NCI-H69 (cell line): ENCODE data around the gene SF3B3.
"Not testable (repeated sequence)": the region's sequence is repeated elsewhere in the genome, so short reads cannot be mapped to it uniquely, and the experiment has no call there.

ENCODE experiments used
- DNase-seq: peaks from one replicate; lab custom pipeline; 2025; lab: John Stamatoyannopoulos, UW

The SF3B3 gene

DNA sequence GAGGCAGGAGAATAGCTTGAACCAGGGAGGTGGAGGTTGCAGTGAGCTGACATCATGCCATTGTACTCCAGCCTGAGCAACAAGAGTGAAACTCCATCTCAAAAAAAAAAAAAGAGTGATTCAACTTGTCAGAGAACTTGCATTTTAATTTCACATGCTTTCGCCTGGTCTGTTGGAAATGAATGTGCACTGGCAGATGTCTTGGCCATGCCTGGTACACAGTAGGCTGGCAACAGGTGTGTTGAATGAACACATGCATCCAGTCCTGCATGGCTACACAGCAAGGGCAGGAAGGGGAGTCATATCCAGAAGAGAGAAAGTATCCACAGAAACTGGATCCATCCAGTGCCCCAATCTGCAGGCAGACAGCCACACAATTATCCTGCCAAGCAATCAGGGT, 11.8 kb upstream of the SF3B3 start:
- no peak for DNase-seq

DNA sequence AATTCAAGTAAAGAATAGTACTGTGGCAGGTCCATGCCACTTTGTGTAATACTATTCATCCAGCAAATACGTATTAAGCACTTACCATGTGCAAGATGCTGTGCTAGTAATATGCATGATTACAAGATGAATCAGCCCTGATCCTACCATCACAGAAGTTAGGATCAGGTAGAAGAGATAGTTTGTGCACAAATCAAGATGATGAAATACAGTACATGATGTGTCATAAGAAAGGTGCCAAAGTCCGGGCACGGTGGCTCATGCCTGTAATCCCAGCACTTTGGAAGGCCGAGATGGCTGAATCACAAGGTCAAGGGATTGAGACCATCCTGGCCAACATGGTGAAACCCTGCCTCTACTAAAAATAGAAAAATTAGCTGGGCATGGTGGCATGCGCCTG, 11.2 kb upstream of the SF3B3 start:
- no peak for DNase-seq

DNA sequence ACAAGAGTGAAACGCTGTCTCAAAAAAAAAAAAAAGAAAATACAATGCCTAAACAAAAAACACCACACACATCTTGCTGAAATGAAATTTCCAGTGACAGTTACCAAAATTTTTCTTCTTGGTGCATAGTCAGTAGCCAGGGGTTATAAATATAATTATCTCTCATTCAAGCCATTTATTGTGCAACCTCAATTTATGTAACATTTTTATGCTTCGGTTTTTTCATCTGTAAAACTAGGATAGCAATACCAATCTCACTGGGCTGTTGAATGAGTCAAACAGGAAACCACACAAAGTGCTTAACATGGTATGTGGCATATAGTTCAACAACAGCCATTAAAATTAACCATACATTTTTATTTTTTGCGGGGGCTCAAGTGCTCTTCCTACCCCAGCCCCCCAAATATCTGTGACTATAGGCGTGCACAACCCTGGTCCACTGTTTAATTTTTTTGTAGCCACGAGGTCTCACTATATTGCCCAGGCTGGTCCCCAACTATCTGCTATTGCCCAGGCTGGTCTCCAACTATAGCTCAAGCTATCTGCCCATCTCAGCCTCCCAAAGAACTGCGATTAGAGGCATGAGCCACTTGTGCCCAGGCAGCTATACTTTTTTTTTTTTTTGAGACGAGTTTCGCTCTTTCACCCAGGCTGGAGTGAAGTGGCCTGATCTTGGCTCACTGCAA, 2.9 kb upstream of the SF3B3 start:
- no peak for DNase-seq

DNA sequence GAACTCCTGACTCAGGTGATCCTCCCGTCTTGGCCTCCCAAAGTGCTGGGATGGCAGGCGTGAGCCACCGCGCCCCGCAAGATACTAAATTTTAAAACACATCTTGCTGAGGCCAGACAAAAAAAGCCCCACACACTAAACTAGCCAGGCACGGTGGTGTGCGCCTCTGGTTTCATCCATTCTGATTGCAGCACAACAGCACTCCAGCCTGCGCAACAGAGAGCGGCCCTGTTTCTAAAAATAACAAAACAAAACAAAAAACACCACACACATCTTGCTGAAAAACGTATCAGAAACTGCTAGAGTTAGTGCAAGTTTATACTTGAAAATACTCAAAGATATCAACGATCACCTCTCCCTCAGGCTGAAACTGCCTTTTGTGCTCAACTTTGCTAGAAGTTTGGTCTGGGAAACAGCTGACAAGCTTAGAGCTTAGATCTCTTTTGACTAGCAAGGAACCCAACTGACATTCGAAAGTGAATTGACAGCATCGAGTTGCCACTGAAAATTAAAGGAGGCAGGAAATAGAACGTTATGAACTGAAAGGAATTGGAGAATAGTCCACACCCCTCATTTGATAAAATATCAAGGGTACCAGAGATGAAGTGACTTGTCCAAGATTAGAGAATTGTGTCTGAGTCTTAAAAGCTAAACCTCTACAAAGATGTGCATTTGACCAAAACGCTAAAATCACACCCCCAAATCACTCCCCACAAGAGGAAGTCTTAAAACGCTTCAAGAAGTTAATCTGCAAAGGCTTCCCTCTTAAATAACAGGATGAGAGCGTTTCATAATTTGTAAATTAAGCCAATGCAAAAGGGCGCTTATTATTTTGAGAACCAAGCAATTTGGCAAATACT, 1.2 kb upstream of the SF3B3 start:
- DNase-seq: no peak

DNA sequence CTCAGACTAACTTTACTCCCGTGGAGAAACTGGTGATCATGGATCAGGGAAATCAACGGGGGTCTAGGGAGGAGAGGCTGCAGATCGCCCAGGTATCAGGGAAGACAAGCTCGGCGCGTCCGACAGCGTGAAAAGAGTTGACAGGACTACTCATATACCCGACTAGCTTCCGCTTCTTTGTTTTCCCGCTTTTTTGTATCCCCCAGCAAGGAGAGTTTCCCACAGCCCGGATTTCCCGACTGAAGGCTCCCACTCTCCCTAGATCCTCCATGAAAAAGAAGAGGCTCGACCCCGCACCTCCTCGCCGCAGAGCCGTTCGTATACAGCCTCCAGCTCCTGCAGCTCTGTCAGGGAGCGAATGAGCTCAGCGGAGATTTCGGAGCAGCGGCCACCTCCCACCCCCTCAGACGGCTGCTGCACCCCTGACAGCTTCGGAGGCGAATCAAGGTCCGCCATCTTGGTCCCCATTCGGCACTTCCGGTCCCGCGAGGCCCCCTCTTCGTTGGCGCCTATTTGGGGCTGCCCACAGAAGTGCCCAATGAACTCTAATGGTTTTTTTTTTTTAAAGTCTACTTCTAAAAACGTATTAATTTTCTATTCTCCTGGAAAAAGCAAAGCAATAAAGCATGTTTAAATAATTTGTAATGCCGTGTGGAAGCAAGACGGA, 407 bp upstream of the SF3B3 start, which contains the start of gene COG4:
COG4 (minus strand) TSS at position 479 of the 667 bp plus-strand sequence; CDS start at position 468, 11 bp downstream.
- peak; percentile 85 for DNase-seq

DNA sequence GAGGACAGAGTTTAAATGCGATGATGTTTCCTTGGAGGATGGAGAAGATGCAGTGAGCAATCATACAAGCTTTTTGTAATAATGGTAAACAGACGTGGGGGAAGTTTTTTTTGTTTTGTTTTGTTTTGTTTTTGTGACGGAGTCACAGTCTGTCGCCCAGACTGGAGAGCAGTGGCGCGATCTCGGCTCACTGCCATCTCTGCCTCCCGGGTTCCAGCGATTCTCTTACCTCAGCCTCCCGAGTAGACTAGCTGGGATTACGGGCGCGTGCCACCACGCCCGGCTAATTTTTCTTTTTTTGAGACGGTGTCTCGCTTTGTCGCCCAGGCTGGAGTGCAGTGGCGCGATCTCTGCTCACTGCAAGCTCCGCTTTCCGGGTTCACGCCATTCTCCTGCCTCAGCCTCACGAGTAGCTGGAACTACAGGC, 796 bp downstream of the SF3B3 start:
- peak; percentile 43 for DNase-seq

DNA sequence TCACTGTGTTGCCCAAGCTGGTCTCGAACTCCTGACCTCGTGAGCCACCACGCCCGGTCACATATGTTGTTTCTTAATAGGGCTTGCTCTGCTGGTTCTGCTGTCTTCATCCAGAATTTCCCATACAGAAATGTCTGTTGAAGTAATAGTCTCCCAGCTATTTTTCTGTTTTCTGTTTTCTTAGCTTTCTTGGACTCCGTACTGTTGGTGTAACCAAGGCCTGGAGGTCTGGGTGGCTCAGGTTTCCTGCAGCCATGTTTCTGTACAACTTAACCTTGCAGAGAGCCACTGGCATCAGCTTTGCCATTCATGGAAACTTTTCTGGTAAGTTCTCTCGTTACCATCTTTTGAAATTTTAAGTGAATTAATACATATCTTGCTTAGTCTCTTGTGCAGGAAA, 2.8 kb downstream of the SF3B3 start:
- no peak for DNase-seq

DNA sequence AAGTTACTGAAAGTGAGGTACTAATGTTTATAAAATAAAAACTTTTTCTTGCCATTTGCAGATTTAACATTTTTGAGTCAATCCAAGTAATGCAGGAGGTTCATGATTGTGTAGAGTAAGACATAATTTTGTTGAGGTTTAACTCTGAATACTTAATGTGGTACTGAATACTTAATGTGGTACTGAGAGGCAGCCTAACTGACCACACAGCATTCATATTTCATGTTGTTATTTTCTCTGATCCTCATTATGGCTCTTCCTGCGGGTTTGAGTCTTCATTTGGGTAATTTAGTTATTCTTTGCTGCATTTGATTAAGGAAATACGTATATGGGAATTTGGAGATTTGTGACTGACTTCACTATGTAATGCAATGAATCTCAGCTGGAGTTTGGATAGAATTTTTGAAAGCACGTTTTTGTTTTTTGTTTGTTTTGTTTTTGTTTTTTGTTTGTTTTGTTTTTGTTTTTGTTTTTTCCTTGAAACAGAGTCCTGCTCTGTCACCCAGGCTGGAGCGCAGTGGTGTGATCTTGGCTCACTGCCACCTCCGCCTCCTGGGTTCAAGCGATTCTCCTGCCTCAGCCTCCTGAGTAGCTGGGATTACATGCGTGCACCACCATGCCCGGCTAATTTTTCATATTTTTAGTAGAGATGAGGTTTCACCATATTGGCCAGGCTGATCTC, 3.8 kb downstream of the SF3B3 start:
- DNase-seq: no peak

DNA sequence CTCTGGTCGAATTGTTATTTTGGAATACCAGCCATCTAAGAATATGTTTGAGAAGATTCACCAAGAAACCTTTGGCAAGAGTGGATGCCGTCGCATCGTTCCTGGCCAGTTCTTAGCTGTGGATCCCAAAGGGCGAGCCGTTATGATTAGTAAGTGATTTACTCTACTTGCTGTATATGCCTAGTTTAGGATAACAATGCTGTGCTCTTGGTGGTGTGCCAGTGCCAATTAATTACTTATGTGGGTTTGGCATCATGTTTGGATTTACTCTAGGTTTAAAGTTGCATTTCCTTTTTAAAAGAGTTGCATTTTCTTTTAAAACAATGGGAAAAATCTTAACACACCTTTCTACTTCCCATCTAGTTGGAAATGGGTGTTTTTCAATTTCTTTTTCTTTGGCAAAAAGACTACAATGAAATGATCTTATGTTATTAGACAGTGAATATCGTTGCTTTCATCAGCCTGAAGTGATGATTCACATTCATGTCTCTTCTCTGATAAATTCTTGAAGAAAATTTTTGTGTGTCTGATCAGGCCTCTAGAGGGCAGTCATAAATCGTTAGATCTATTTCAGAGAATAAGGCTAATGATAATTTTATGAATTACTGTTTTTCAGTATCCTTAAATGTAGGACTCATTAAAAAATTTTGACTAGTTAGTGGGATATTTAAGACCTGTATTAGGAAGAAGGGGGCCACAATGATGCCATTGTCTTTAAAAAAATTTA, 5.6 kb downstream of the SF3B3 start:
- DNase-seq: peak; percentile 18

DNA sequence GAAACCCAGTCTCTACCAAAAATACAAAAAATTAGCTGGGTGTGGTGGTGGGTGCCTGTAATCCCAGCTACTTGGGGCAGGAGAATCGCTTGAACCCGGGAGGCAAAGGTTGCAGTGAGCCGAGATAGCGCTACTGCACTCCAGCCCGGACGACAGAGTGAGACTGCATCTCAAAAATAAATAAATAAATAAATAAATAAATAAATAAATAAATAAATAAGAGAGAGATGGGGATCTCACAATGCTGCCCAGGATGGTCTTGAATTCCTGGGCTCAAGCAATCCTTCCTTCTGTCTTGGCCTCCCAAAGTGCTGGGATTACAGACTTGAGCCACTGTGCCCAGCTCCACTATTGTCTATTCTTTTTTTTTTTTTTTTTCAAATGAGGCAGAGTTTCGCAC, 6.3 kb downstream of the SF3B3 start:
- not testable (repeated sequence) for DNase-seq

DNA sequence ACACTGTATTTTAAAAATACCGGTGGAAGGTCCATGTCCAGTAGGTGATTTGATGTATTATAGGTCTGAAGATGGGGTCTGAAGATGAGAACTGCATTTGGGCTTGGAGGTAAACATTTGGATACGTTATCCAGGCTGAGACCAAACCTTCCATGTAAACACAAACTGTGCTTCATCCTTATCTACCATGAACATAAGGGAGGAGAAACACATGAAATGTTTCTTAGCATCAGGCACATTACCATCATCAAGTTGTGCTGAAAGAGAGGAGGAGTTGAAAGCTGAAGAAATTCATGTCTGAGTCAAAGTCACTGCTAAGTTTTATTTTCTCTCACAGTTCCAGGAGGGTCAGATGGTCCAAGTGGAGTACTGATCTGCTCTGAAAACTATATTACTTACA, 11.4 kb downstream of the SF3B3 start:
- no peak for DNase-seq

DNA sequence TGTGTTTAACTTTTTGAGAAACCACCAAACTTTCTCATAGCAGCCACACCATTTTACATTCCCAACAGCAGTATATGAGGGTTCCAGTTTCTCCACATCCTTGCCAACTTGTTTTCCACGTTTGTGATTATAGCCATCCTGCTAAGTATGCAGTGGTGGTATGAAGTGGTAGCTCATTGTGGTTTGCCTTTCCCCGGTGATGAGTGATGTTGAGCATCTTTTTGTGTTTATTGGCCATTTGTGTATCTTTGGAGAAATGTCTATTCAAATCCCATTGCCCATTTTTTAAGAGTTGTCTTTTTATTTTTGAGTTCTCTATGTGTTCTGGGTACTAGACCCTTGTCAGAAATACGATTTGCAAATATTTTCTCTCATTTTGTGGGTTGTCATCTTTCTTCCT, 17.4 kb downstream of the SF3B3 start:
- no peak for DNase-seq

DNA sequence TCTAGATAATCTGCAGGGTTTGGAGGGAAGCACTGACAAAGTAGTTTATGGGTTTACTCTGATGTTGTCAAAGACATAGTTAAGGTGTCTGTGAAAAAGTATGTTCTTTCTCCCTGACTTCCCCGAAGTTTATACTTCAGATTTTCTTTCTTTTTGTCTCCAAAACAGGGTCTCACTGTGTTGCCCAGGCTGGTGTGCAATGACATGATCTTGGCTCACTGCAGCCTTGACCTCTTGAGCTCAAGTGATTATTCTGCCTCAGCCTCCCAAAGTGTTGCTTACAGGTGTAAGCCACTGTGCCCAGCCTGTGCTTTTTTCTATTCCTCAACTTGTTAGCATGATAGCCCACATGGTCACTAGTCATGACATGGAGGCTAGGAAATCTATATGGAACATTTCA, 20.9 kb downstream of the SF3B3 start:
- no peak for DNase-seq

DNA sequence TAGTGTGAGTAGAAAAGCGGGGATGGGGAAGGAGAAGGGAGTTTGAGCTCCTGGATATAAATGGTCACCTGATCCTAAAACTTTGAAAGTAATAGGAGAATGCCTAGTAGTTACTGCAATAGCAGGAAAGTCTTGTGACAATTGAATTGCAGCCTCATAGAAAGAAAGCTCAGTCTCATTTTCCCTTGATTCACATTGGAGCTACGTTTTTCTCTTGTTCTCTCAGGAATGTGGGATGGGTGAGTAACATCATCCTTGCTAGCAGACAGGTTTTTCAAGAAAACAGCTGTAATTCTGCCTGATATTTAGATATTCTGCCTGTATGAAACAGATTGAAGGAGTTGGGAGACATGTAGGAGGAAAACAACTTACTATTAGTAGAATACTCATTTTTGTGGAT, 25.3 kb downstream of the SF3B3 start:
- DNase-seq: no peak

DNA sequence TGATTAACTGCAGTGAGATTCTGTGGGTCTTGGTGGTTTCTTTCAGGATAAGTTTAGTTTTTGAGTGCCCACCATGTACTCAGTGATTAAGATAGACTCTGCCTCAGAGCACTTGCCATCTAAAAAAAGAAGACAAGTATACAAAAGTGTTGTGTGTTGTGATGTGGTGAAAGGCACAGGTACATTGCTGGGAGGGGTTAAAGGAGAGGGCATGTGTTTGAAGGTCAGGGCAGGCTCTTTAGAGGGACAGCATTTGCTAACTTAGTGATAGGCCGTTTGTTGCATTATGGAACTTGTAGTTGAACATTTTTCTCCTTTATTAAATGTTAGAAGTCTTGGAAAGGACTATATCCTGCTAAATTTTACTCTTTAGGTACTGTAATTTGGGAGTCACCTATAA, 26.5 kb downstream of the SF3B3 start:
- no peak for DNase-seq

DNA sequence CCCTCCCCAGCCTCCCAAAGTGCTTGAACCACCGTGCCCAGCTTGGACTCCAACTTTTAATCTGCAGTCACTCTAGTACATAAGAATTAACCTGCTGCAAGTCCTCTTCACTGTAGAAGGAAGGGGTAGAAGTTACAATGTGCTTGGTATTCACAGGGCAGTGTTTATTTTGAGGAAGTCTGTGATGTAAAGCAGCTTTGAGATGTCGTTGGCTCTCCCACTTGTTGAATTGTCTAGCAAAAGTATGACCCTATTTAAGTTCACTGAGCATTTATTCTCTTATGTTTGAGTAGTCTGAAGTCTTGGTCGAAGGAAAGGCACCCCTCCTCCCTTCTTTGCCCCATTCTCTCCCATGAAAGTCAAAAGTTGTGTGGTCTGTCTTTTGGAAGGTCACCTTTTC, 28.2 kb downstream of the SF3B3 start:
- DNase-seq: no peak

DNA sequence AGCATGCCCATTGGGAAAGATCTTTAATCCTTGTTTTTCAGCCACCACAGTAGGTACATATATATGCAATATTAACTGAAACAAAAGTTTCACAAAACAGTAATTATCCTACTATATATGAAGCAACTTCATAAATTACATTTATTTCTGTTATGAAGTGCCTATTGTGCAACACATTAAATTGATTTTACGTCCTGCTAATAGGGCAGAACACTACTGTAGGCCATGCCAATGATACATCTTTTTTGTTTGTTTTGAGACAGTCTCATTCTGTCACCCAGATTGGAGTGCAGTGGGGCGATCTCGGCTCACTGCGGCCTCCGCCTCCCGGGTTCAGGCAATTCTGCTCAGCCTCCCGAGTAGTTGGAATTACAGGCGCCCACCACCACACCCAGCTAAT, 29.1 kb downstream of the SF3B3 start:
- no peak for DNase-seq

DNA sequence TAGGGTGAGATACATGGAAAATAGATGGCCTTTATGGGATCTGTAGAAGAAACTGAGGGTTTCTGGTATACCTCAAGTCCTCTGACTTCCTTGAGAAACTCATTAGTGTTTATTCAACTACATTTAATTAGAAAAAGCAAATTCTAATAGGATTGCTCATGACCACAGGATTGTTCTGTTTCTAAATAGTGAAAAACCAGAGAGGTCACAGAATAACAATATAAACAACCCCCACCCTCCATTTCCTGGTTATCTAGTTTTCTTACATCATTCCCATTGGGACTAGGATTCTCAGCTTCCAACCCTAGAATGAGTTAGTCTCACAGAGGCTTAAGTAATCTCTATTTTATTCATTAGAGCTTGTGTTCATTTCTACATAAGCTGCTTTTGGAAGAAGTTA, 30.0 kb downstream of the SF3B3 start:
- no peak for DNase-seq

DNA sequence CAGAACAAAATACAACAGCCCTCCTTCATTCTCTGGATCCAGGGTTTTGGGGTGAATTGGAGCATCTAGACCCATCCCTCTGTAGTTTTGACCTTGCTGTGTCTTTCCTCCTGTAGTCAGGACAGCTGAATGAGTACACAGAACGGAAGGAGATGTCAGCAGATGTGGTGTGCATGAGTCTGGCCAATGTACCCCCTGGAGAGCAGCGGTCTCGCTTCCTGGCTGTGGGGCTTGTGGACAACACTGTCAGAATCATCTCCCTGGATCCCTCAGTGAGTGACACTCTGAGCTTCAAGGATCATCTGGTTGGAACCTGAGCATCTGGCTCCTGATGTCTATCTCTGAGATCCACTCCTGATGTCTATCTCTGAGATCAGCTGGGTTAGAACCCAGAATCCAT, 32.4 kb downstream of the SF3B3 start:
- DNase-seq: no peak

DNA sequence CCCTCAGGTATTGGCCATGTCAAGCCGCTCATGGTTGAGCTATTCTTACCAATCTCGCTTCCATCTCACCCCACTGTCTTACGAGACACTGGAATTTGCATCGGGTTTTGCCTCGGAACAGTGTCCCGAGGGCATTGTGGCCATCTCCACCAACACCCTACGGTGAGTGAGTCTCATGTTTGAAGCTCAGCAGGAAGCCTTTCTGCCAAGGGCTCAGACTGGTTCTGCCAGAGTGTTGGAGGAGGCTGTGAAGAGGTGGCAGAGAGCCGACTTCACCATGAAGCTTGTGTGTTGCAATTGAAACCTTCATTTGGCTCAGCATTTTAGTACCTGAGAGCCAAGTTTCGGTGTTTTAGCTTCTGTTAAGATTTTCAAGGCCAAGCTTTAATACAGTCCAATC, 38.0 kb downstream of the SF3B3 start:
- no peak for DNase-seq

DNA sequence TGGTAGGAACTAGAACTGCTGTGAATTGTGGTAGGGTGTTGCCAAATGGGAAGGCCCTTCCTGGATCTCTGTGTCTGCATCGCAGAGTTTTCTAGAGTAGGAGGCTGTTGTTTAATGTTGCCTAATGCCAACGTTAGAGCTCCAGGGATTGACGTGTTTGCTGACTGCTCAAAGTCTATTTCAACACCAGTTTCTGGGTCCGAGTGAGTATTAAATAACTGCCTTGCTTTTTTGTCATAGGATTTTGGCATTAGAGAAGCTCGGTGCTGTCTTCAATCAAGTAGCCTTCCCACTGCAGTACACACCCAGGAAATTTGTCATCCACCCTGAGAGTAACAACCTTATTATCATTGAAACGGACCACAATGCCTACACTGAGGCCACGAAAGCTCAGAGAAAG, 40.0 kb downstream of the SF3B3 start:
- DNase-seq: no peak

DNA sequence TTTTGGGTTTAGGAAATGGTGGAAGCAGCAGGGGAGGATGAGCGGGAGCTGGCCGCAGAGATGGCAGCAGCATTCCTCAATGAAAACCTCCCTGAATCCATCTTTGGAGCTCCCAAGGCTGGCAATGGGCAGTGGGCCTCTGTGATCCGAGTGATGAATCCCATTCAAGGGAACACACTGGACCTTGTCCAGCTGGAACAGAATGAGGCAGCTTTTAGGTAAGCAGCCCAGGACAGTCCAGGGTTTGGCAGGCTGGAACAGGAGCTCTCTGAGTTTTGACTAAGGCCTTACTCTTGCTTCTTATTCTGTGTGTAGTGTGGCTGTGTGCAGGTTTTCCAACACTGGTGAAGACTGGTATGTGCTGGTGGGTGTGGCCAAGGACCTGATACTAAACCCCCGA, 41.4 kb downstream of the SF3B3 start:
- DNase-seq: no peak
